A549 (cell line): Measurements from ENCODE around the gene DCPS.

Experiments
- JUN ChIP-seq, 2 experiments: fragments of >200 bp; sonication (Bioruptor Twin); formaldehyde crosslinking; IDR thresholded peaks; 2 replicates in 1 of 2; 3 replicates in 1 of 2; pipeline ENCODE4 v1.6.1; 2016 to 2017
- POLR2A ChIP-seq: IDR thresholded peaks from 2 replicates; pipeline ENCODE4 v1.6.1; 2012; ENCODE audit warnings: mild to moderate bottlenecking, low read length
- ZFP36 ChIP-seq: fragments of 450-650 bp; IDR thresholded peaks from 2 replicates; pipeline ENCODE4 v1.6.1; 2014; ENCODE audit warnings: borderline replicate concordance; ENCODE audit not compliant: partially characterized antibody
- TF ChIP-seq, protein P1 (sequence below): fragments of >200 bp; sonication (Bioruptor Twin); formaldehyde crosslinking; IDR thresholded peaks from 3 replicates; pipeline ENCODE4 v1.5.1; 2016
- TF ChIP-seq, protein P2 (sequence below): IDR thresholded peaks from 2 replicates; pipeline ENCODE4 v1.6.1; 2012
- TF ChIP-seq, protein P3 (sequence below): IDR thresholded peaks from 2 replicates; pipeline ENCODE4 v1.6.1; 2012; ENCODE audit warnings: low read depth, borderline replicate concordance
- TF ChIP-seq, protein P4 (sequence below): fragments of 150-350 bp; IDR thresholded peaks from 2 replicates; pipeline ENCODE4 v1.6.1; 2014; ENCODE audit warnings: low read depth, mild to moderate bottlenecking, low read length

DNA sequence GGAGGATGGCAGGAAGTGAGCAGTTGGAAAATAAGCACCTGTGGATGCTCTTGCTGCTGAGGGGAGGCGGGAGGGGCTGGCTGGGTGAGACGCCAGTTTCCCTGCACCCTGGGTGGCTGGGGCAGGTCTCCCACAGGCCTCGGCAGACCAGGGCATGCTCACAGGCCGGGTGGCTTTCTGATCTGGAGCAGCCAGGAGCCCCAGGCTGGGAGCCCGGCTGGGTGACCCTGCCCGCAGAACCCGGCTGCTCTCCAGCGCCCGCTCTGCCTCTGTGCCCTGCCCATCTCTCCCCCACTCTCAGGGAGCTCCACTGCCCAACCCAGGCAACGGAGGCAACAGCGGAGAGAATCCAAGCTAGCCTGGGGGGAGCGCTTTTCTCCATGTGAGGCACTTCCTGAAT, 24.6 kb downstream of the DCPS start:
- TF ChIP-seq, protein P1, sequence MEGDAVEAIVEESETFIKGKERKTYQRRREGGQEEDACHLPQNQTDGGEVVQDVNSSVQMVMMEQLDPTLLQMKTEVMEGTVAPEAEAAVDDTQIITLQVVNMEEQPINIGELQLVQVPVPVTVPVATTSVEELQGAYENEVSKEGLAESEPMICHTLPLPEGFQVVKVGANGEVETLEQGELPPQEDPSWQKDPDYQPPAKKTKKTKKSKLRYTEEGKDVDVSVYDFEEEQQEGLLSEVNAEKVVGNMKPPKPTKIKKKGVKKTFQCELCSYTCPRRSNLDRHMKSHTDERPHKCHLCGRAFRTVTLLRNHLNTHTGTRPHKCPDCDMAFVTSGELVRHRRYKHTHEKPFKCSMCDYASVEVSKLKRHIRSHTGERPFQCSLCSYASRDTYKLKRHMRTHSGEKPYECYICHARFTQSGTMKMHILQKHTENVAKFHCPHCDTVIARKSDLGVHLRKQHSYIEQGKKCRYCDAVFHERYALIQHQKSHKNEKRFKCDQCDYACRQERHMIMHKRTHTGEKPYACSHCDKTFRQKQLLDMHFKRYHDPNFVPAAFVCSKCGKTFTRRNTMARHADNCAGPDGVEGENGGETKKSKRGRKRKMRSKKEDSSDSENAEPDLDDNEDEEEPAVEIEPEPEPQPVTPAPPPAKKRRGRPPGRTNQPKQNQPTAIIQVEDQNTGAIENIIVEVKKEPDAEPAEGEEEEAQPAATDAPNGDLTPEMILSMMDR, result no peak
- TF ChIP-seq POLR2A, result no peak
- TF ChIP-seq, protein P2, sequence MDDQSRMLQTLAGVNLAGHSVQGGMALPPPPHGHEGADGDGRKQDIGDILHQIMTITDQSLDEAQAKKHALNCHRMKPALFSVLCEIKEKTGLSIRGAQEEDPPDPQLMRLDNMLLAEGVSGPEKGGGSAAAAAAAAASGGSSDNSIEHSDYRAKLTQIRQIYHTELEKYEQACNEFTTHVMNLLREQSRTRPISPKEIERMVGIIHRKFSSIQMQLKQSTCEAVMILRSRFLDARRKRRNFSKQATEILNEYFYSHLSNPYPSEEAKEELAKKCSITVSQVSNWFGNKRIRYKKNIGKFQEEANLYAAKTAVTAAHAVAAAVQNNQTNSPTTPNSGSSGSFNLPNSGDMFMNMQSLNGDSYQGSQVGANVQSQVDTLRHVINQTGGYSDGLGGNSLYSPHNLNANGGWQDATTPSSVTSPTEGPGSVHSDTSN, result no peak
- TF ChIP-seq, protein P3, sequence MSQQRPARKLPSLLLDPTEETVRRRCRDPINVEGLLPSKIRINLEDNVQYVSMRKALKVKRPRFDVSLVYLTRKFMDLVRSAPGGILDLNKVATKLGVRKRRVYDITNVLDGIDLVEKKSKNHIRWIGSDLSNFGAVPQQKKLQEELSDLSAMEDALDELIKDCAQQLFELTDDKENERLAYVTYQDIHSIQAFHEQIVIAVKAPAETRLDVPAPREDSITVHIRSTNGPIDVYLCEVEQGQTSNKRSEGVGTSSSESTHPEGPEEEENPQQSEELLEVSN, result no peak
- TF ChIP-seq ZFP36, result no peak
- TF ChIP-seq, protein P4, sequence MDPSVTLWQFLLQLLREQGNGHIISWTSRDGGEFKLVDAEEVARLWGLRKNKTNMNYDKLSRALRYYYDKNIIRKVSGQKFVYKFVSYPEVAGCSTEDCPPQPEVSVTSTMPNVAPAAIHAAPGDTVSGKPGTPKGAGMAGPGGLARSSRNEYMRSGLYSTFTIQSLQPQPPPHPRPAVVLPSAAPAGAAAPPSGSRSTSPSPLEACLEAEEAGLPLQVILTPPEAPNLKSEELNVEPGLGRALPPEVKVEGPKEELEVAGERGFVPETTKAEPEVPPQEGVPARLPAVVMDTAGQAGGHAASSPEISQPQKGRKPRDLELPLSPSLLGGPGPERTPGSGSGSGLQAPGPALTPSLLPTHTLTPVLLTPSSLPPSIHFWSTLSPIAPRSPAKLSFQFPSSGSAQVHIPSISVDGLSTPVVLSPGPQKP, result no peak
- no peak for TF ChIP-seq JUN (IDR thresholded peaks at IDR 0.05)
